ENCODE measurements around the gene KIF12.

Gene KIF12

GRCh38 chr9:114075602-114076001, 23.5 kb downstream of the KIF12 start:
- no peaks in the 10 kb centered on the region for H3K4me1 ChIP-seq
- no peaks in the 10 kb centered on the region for H3K9me3 ChIP-seq (ENCODE audit: control insufficient read depth, low read length)
- H3K27ac ChIP-seq, result no peak overlapping the region
- no peaks in the 10 kb centered on the region for H3K27me3 ChIP-seq (ENCODE audit: control insufficient read depth, insufficient read depth, low read length)
- no peak overlapping the region for H2AFZ ChIP-seq
- no peaks in the 10 kb centered on the region for H3K79me2 ChIP-seq
- no peak overlapping the region for H3K4me2 ChIP-seq (ENCODE audit: low read length)
- no peak for TF ChIP-seq CTCF (IDR thresholded peaks at IDR 0.05)
- no peaks in the 10 kb centered on the region for H3K36me3 ChIP-seq (ENCODE audit: control insufficient read depth, insufficient read depth, low read length)
- no peak overlapping the region for H3K4me3 ChIP-seq (ENCODE audit: low read depth, low read length)
- no peak overlapping the region for H3K9ac ChIP-seq

- no peak overlapping the region for H3K27ac ChIP-seq
Observed at GRCh38 chr9:114072184-114073140, 26.6 kb downstream of the KIF12 start.

GRCh38 chr9:114071197-114071795, 27.8 kb downstream of the KIF12 start:
- no peak overlapping the region for H3K27ac ChIP-seq
- no peak overlapping the region for H3K9ac ChIP-seq
- H3K36me3 ChIP-seq (ENCODE audit: control insufficient read depth, insufficient read depth, low read length), result no peaks in the 10 kb centered on the region
- no peak overlapping the region for H3K4me3 ChIP-seq (ENCODE audit: low read depth, low read length)
- H3K4me1 ChIP-seq, result no peaks in the 10 kb centered on the region
- H3K27me3 ChIP-seq (ENCODE audit: control insufficient read depth, insufficient read depth, low read length), result no peaks in the 10 kb centered on the region
- no peak for TF ChIP-seq CTCF (IDR thresholded peaks at IDR 0.05)
- H3K4me2 ChIP-seq (ENCODE audit: low read length), result no peak overlapping the region
- no peaks in the 10 kb centered on the region for H3K9me3 ChIP-seq (ENCODE audit: control insufficient read depth, low read length)
- H2AFZ ChIP-seq, result no peak overlapping the region
- no peaks in the 10 kb centered on the region for H3K79me2 ChIP-seq

More at GRCh38 chr9:114072184-114073140, 26.6 kb downstream of the KIF12 start:
- no peaks in the 10 kb centered on the region for H3K36me3 ChIP-seq (ENCODE audit: control insufficient read depth, insufficient read depth, low read length)
- no peaks in the 10 kb centered on the region for H3K9me3 ChIP-seq (ENCODE audit: control insufficient read depth, low read length)
- no peak overlapping the region for H3K4me3 ChIP-seq (ENCODE audit: low read depth, low read length)
- no peaks in the 10 kb centered on the region for H3K79me2 ChIP-seq
- no peak for TF ChIP-seq CTCF (IDR thresholded peaks at IDR 0.05)
- no peaks in the 10 kb centered on the region for H3K4me1 ChIP-seq
- no peak overlapping the region for H3K4me2 ChIP-seq (ENCODE audit: low read length)
- H3K9ac ChIP-seq, result no peak overlapping the region
- H3K27me3 ChIP-seq (ENCODE audit: control insufficient read depth, insufficient read depth, low read length), result no peaks in the 10 kb centered on the region
- H2AFZ ChIP-seq, result no peak overlapping the region

- no peak overlapping the region for H3K4me3 ChIP-seq (ENCODE audit: low read depth, low read length)
- H3K4me1 ChIP-seq, result no peaks in the 10 kb centered on the region
- no peaks in the 10 kb centered on the region for H3K79me2 ChIP-seq
- no peak overlapping the region for H3K27ac ChIP-seq
- H3K4me2 ChIP-seq (ENCODE audit: low read length), result no peak overlapping the region
- TF ChIP-seq CTCF (IDR thresholded peaks at IDR 0.05), result no peak
- no peaks in the 10 kb centered on the region for H3K9me3 ChIP-seq (ENCODE audit: control insufficient read depth, low read length)
- no peak overlapping the region for H3K9ac ChIP-seq
- no peaks in the 10 kb centered on the region for H3K36me3 ChIP-seq (ENCODE audit: control insufficient read depth, insufficient read depth, low read length)
- H2AFZ ChIP-seq, result no peak overlapping the region
- H3K27me3 ChIP-seq (ENCODE audit: control insufficient read depth, insufficient read depth, low read length), result no peaks in the 10 kb centered on the region
Observed at GRCh38 chr9:114070188-114071103, 28.6 kb downstream of the KIF12 start.
